NOMO-1 treated with dmso at 0.1 percent for 144 hours (cell line): ENCODE results near the gene SCYL3.
"Not testable (repeated sequence)": the region's sequence is repeated elsewhere in the genome, so short reads cannot be mapped to it uniquely, and the experiment has no call there.

Experiments used
- DNase-seq: peaks from one replicate; lab custom pipeline; 2025; ENCODE audit not compliant: unreplicated experiment; lab: John Stamatoyannopoulos, UW

The SCYL3 gene

GRCh38 chr1:169873582-169874199 lies 20.0 kb downstream of the SCYL3 start:
- DNase-seq, result no peak

- DNase-seq, result no peak
Measured at GRCh38 chr1:169872906-169873305, 20.8 kb downstream of the SCYL3 start.

DNA sequence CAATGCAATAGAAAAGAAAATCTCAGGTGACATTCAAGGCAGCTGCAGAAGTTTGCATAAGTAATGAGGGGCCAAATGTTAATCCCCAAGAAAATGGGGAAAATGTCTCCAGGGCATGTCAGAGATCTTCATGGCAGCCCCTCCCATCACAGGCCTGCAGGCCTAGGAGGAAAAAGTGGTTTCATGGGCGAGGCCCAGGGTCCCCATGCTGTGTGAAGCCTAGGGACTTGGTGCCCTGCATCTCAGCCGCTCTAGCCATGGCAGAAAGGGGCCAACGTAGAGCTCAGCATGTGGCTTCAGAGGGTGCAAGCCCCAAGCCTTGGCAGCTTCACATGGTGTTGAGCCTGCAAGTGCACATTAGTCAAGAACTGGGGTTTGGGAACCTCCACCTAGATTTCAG lies 21.7 kb downstream of the SCYL3 start:
- DNase-seq, result not testable (repeated sequence)

GRCh38 chr1:169869426-169869825 lies 24.3 kb downstream of the SCYL3 start:
- DNase-seq, result no peak

DNA sequence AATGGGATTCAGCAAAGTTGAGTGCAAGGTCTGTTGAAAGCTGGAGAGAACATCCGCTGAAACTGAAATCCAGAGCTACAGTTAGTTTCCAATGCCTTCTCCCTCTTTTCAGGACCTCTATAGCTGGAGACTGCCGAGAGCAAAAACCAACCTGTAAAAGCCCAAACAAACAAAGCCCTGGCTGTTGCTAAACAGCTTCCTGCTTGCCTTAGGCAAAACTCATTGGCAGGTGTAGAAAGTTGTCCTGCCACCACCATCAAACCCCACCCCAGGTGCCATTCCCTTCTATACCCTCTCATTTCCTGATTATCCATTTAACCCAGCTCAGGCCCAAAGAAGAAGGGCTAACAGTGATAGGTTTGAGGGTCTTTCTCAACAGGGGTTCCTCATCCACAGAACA lies 24.7 kb downstream of the SCYL3 start:
- no peak for DNase-seq

GRCh38 chr1:169867012-169867675 lies 26.6 kb downstream of the SCYL3 start:
- DNase-seq, result no peak

DNA sequence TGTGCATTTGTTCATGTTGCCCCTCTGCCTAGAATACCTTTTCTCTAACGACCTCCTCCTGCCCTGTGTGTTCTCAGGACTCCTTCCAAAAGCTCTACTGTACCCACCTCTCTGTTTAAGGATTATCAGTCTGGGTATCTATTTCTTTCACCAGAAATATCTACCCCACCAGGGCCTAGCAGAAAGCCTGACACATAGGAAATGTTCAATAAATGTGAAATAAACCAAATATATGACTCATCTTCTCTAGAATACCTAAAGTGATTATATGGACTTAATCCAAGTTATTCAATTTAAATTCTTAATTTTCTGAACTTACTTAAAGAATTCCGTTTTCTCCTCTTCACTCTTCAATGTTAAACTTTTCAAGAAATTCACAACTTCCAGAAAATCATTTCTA lies 27.1 kb downstream of the SCYL3 start:
- no peak for DNase-seq

DNA sequence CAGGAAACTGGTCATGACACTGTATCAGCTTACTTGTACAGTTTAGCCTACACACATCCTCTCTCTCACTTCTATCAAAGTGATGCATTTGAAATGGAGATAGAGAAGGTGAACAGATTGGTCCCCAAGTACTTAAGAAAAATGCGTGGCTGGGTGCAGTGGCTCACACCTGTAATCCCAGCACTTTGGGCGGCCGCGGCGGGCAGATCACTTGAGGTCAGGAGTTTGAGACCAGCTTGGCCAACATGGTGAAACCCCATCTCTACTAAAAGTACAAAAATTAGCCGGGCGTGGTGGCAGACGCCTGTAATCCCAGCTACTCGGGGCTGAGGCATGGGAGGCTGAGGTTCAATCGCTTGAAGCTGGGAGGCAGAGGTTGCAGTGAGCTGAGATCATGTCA lies 29.2 kb downstream of the SCYL3 start:
- not testable (repeated sequence) for DNase-seq

DNA sequence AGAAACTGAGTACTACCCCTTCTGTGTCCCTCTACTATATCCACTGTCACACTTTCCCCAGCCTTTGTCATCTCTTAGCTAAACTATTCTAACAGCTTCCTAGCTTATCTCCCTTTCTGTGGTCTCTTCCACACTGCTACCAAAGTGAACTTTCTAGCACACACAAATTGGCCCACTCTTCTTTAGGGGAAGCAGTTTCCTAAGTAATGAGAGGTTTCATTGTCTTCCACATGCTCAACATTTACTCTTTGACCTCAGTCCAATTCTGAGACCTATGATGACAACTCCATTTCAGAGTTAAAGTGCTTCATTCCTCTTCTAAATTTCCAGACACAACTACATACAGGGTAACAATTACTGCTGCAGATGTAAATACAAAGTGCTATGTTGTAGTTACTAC lies 32.9 kb downstream of the SCYL3 start:
- DNase-seq, result no peak

GRCh38 chr1:169860187-169860586 lies 33.5 kb downstream of the SCYL3 start:
- no peak for DNase-seq

DNA sequence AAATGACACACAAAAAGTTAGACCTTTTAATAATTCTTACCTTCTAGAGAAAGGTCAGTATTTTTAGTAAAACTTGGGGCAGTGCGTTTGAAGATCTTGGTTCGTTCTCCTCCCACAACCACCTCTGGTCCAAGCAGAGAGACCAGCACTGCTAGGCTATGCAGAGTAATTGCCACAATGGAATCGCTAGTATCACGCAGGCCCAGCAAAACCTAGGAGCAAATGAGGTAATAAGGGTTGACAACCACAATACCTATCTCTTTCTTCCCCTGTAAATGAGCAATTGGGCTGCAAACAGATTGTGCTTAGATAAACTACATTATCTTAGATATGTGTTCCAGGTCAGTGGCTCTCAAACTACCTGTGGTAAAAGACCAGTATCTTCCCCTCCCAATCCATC lies 34.7 kb downstream of the SCYL3 start:
- DNase-seq, result no peak

GRCh38 chr1:169858467-169858866 lies 35.2 kb downstream of the SCYL3 start:
- DNase-seq, result no peak

GRCh38 chr1:169853341-169853740 lies 40.4 kb downstream of the SCYL3 start:
- no peak for DNase-seq

DNA sequence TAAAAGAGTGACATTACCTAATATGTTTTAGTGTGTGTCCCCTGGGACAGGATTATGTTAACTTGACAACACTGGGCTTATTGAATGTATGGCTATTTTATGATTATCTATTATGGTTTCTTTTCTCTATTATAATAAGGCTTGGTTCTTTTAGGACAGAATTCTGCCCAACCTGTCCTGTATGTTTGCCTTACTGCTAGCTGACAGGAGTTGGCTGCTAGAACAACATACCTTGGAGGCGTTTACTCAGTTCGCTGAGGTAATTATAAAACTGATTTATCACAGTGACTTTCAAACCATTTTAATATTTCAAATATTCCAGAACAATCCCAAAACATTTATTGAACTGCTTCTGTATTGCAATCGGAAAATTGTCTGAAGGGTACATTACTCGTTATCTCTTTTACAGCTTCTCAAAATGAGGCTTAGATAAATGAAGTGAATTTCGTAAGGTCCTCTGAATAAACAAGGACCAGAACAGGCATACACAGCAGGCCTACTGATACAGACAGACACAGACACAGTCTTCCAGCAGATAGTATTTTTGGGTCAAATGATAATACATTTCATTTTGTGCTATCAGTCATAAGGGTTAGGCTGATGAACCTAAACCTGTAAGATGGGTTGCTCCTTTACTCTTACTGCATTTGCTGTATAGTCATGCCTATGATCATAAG lies 44.2 kb downstream of the SCYL3 start:
- no peak for DNase-seq

- no peak for DNase-seq
Measured at GRCh38 chr1:169848456-169848855, 45.2 kb downstream of the SCYL3 start.

DNA sequence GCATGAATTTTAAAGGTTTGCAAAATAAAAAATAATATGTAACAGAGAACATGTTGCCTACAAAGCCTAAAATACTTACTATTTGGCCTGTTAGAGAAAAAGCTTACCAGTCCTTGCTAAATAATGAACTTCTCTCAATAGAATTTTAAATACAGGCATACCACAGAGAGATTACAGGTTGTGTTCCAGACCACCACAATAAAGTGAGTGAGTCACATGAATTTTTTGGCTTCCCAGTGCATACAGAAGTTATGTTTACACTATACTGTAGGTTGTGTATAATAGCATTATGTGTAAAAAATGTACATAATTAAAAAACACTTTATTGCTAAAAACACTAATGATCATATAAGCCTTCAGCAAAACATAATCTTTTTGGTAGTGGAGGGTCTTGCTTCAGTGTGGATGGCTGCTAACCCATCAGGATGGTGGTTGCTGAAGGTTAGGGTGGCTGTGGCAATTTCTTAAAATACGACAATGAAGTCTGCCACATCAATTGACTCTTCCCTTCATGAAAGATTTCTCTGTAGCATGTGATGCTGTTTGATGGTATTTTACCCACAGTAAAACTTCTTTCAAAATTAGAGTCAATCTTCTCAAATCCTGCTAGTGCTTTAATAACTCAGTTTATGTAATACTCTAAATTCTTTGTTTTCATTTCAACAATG lies 48.6 kb downstream of the SCYL3 start:
- DNase-seq, result no peak

GRCh38 chr1:169838942-169839341 lies 54.8 kb downstream of the SCYL3 start:
- no peak for DNase-seq

- DNase-seq, result no peak
Measured at GRCh38 chr1:169836198-169836597, 57.5 kb downstream of the SCYL3 start.

DNA sequence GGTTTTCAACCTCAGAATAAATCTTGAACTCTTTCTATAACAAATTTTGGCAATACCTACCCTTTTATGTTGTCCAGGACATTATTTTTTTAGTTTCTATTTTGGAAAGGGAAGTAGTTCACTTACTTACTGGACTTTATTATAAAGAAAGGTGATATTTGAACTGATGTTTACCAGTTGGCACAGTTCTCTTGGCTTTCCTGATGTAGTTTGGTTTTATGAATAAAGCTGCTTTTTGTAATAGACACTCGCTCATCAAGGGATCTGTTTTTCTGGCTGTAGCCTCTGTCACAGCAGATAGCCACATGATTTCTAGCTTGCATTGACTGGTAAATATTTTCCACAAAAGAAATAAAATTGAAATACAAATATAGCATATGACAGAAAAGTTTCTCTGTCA lies 58.0 kb downstream of the SCYL3 start:
- no peak for DNase-seq

- DNase-seq, result no peak
Measured at GRCh38 chr1:169834869-169835268, 58.8 kb downstream of the SCYL3 start.

GRCh38 chr1:169833179-169833901 lies 60.4 kb downstream of the SCYL3 start:
- DNase-seq, result no peak
